ENCODE data around the gene TRIM46.

DNA sequence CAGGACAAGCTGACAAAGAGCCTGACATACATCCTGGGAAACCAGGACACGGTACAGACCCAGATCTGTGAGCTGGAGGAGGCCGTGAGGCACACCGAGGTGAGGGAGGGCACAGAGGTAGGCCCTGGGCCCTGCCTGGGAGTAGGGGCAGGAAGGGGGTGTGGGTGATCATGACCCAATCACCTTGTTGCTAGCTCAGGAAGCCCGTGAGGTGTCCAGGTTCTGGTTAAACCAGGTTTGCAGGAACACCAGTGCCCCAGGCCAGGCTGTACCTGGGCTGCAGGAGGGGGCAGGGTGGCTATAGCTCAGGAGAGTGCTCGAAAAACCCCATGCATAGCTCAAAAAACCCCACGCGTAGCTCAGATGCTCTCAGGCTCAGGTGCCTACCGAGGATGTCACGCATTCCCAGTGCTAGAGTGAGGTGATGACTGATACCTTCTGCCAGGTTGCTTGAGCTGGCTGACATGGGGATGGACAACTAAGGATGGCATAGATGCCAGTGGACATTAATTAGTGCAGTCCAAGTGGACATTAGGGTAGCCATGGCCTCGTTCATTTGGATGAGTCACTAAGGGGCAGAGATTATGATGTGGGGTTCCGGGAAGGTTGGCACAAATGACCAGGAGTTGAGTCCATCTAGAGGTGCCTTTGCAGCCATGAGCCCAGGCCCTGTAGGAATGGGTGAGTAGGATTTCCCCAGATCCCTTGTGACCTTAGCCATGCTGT lies 3.7 kb downstream of the TRIM46 start:
- TF ChIP-seq POLR2A (IDR thresholded peaks at IDR 0.05) (no peak), POLR2AphosphoS5 (IDR thresholded peaks at IDR 0.05) (no peak)
- TF ChIP-seq, protein P1, sequence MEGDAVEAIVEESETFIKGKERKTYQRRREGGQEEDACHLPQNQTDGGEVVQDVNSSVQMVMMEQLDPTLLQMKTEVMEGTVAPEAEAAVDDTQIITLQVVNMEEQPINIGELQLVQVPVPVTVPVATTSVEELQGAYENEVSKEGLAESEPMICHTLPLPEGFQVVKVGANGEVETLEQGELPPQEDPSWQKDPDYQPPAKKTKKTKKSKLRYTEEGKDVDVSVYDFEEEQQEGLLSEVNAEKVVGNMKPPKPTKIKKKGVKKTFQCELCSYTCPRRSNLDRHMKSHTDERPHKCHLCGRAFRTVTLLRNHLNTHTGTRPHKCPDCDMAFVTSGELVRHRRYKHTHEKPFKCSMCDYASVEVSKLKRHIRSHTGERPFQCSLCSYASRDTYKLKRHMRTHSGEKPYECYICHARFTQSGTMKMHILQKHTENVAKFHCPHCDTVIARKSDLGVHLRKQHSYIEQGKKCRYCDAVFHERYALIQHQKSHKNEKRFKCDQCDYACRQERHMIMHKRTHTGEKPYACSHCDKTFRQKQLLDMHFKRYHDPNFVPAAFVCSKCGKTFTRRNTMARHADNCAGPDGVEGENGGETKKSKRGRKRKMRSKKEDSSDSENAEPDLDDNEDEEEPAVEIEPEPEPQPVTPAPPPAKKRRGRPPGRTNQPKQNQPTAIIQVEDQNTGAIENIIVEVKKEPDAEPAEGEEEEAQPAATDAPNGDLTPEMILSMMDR (IDR thresholded peaks at IDR 0.05), result no peak
